Measurements from ENCODE around the gene MAST1.

MAST1 gene

DNA sequence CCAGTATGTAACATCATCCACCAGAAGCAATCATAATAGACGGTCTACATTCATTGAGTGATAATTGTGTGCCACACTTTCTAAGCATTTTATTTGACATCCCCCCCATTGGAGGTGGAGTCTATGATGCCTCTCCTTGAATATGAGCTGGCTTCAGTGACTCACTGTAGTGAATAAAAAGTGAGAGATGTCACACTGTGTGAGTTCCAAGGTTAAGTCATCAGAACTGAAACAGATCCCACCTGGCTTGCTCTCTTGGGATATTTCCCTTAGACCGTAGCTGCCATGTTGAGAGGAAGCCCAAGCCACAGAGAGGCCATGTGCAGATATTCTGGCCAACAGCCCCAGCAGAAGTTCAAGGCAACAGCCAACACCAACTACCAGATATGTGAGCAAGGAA lies 16.6 kb upstream of the MAST1 start:
- Histone ChIP-seq H3K9me2 (replicated peaks; ENCODE audit: insufficient read depth, low read length) (no peaks in the 10 kb centered on the region), H4K20me1 (ENCODE audit: insufficient read depth, low read length) (no peaks in the 10 kb centered on the region), H3K79me2 (ENCODE audit: low read length) (no peaks in the 10 kb centered on the region), H3F3A (ENCODE audit: insufficient read depth, low read length) (no peaks in the 10 kb centered on the region), H3K9me3 (replicated peaks; ENCODE audit: insufficient read depth, low read length) (no peaks in the 10 kb centered on the region), H3K9ac (ENCODE audit: low read length) (no peak overlapping the region), H3K4me3 (ENCODE audit: low read length) (no peak overlapping the region), H3K27me3 (replicated peaks; ENCODE audit: insufficient read depth, low read length) (peaks cover 16% of the 10 kb centered on the region), H3K27ac (ENCODE audit: low read length) (no peak overlapping the region), H3K4me1 (ENCODE audit: low read length) (no peaks in the 10 kb centered on the region), H3K4me2 (ENCODE audit: low read depth, low read length) (no peak overlapping the region), H2AFZ (ENCODE audit: low read length) (no peak overlapping the region), H3K36me3 (replicated peaks; ENCODE audit: insufficient read depth, low read length) (no peaks in the 10 kb centered on the region)
- no peak for TF ChIP-seq EZH2 (optimal IDR thresholded peaks at IDR 0.05; ENCODE audit: low read depth, low read length)
- TF ChIP-seq, protein P1, sequence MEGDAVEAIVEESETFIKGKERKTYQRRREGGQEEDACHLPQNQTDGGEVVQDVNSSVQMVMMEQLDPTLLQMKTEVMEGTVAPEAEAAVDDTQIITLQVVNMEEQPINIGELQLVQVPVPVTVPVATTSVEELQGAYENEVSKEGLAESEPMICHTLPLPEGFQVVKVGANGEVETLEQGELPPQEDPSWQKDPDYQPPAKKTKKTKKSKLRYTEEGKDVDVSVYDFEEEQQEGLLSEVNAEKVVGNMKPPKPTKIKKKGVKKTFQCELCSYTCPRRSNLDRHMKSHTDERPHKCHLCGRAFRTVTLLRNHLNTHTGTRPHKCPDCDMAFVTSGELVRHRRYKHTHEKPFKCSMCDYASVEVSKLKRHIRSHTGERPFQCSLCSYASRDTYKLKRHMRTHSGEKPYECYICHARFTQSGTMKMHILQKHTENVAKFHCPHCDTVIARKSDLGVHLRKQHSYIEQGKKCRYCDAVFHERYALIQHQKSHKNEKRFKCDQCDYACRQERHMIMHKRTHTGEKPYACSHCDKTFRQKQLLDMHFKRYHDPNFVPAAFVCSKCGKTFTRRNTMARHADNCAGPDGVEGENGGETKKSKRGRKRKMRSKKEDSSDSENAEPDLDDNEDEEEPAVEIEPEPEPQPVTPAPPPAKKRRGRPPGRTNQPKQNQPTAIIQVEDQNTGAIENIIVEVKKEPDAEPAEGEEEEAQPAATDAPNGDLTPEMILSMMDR (IDR thresholded peaks at IDR 0.05; ENCODE audit: low read length), result no peak
- no peak for TF ChIP-seq EZH2phosphoT487 (IDR thresholded peaks at IDR 0.05; ENCODE audit: low read length)
- no peak for DNase-seq

- Histone ChIP-seq H3K4me2 (ENCODE audit: low read depth, low read length) (no peak overlapping the region), H3K9ac (ENCODE audit: low read length) (no peak overlapping the region), H3K27me3 (replicated peaks; ENCODE audit: insufficient read depth, low read length) (peaks cover 47% of the 10 kb centered on the region), H3K9me3 (replicated peaks; ENCODE audit: insufficient read depth, low read length) (no peaks in the 10 kb centered on the region), H3K27ac (ENCODE audit: low read length) (no peak overlapping the region), H3K4me3 (ENCODE audit: low read length) (no peak overlapping the region), H3F3A (ENCODE audit: insufficient read depth, low read length) (no peaks in the 10 kb centered on the region), H3K79me2 (ENCODE audit: low read length) (no peaks in the 10 kb centered on the region), H3K9me2 (replicated peaks; ENCODE audit: insufficient read depth, low read length) (no peaks in the 10 kb centered on the region), H2AFZ (ENCODE audit: low read length) (no peak overlapping the region), H3K4me1 (ENCODE audit: low read length) (no peaks in the 10 kb centered on the region), H3K36me3 (replicated peaks; ENCODE audit: insufficient read depth, low read length) (no peaks in the 10 kb centered on the region), H4K20me1 (ENCODE audit: insufficient read depth, low read length) (no peaks in the 10 kb centered on the region)
- no peak for TF ChIP-seq EZH2phosphoT487 (IDR thresholded peaks at IDR 0.05; ENCODE audit: low read length)
- TF ChIP-seq EZH2 (optimal IDR thresholded peaks at IDR 0.05; ENCODE audit: low read depth, low read length), result no peak
- TF ChIP-seq, protein P1 (IDR thresholded peaks at IDR 0.05; ENCODE audit: low read length), result peak; percentile 40
- no peak for DNase-seq
Measured at GRCh38 chr19:12825254-12826131, 12.8 kb upstream of the MAST1 start.

GRCh38 chr19:12828494-12828893 lies 9.8 kb upstream of the MAST1 start:
- no peaks in the 10 kb centered on the region for H4K20me1 ChIP-seq (ENCODE audit: insufficient read depth, low read length)
- no peaks in the 10 kb centered on the region for H3K9me3 ChIP-seq (replicated peaks; ENCODE audit: insufficient read depth, low read length)
- no peaks in the 10 kb centered on the region for H3K36me3 ChIP-seq (replicated peaks; ENCODE audit: insufficient read depth, low read length)
- DNase-seq, result no peak
- H3K4me3 ChIP-seq (ENCODE audit: low read length), result no peak overlapping the region
- H3K79me2 ChIP-seq (ENCODE audit: low read length), result no peaks in the 10 kb centered on the region
- H2AFZ ChIP-seq (ENCODE audit: low read length), result no peak overlapping the region
- H3K27ac ChIP-seq (ENCODE audit: low read length), result no peak overlapping the region
- H3K27me3 ChIP-seq (replicated peaks; ENCODE audit: insufficient read depth, low read length), result peaks cover 60% of the 10 kb centered on the region
- H3F3A ChIP-seq (ENCODE audit: insufficient read depth, low read length), result no peaks in the 10 kb centered on the region
- peaks cover 3% of the 10 kb centered on the region; the same call in 1 of the 2 replicates for H3K4me1 ChIP-seq (ENCODE audit: low read length)
- peak overlapping the region; percentile 18; the same call in 1 of the 2 replicates for H3K4me2 ChIP-seq (ENCODE audit: low read depth, low read length)
- TF ChIP-seq, protein P1 (IDR thresholded peaks at IDR 0.05; ENCODE audit: low read length), result no peak
- no peak for TF ChIP-seq EZH2 (optimal IDR thresholded peaks at IDR 0.05; ENCODE audit: low read depth, low read length)
- TF ChIP-seq EZH2phosphoT487 (IDR thresholded peaks at IDR 0.05; ENCODE audit: low read length), result no peak
- no peaks in the 10 kb centered on the region for H3K9me2 ChIP-seq (replicated peaks; ENCODE audit: insufficient read depth, low read length)
- H3K9ac ChIP-seq (ENCODE audit: low read length), result no peak overlapping the region

All from MM.1S (cell line).